Stimulated activated CD4-positive, alpha-beta T cell treated with anti-CD3 and anti-CD28 coated beads, Interleukin-4, amount 100 ng/mL, for 1 hour (primary cell): Measurements from ENCODE around the gene ZNF384.

Experiments
- DNase-seq: peaks from one replicate; pipeline ENCODE4 v3.0.0-alpha.2; 2020

ZNF384 gene

DNA sequence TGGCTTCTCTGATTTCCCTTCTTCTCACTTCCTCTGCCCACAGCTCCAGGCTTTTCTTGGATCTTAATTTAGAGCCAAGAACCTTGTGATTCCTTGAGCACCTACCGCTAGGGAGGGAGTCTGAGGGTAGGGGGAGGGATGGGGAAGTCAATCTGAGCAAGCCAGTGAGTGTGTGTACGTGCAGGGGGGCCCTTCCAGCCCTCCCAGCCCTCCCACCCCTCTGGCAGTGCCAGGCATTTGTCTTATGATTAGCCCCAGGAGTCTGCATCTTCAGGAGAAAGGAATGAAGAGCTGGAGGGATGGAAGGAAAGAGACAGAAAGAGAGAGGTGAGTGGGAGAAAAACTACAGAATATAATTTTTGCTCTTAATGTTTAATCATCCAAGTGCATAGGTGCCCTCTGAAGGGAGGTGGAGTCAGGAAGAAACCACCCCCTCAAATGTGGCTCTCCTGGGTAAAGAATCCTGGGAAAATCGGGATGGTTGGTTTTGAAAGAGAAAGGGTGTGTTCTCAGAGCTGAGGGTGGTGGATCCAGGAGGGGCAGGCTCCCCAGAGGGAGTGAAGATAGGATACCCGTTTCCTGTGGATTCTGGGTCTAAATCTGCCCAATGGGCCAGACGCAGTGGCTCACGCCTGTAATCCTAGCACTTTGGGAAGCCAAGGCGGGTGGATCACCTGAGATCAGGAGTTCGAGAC lies 9.3 kb upstream of the ZNF384 start:
- no peak for DNase-seq

DNA sequence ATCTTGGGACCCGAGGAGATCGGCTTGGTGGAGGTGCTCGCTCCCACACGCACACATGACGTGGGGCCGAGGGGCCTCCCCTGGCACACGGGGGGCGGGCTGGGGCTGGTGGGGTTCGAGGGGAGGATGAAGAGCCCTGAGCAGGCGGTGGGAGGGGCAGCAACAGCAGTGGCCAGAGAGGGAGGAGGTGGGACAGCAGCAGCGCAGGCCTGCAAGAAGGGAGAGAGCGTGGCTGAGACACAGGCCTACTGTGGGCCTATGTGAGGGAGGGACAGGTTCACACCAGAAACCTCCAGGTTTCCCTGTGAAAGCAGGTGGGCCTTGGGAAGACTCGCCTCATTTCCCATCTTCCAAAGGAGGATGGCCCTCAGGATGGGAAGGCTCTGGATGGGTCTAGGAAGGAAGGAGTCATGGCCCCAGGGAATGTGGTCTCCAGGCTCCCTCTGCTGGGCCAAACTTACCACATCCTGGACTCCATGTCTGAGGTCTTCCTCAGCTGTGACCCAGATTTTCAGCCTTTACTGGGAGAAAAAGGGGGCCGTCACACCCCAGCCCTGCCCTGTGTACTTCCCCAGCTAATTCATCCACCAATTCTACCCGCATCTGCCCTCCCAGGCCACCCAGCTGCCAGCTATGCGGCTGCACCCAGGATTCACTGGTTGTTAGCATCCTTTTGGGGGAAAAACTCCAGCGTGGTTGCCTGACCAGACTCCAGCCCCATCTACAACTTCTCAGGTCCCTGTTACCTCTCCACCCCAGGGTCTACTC lies 8.6 kb upstream of the ZNF384 start:
- no peak for DNase-seq

DNA sequence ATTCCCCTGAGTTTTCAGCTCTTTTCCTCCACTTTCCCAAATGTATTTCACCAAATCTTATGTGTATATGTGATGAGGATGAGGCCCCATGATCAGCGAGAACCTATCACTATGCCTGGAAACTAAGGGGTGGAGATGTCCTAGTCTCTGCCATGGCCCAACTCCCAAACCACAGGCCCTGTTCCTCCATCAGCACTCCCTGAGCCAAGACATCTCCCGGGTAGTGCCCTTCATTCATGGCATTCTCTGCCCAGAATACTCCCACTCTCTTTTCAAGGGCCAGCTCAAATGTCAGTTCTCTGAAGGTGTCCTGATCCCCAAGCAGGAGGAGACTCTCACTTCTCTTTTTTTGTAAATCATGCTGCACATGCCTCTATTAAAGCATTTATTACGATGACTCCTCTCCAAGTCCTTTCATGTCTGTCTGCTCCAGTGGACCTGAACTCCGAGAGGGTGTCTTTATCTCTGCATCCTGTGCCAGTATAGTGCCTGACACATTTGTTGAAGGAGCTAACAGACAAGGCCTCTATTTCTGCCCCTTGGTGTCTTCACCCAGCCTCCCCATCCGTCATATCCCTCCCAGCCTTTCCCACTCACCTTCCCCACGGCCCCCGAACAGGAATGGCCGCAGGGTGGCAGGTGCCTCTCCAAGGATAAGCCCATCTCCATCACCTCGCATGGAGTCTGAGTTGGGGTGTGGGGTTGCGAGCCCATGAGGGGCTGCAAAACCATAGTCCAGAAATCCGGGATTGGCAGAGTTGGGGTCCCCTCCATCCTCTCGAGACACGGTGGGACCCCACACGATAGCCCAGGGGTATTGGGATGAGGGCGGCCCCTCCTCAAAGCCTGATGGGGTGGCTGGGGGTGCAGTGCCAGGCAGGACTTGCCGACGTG lies 7.8 kb upstream of the ZNF384 start:
- no peak for DNase-seq

DNA sequence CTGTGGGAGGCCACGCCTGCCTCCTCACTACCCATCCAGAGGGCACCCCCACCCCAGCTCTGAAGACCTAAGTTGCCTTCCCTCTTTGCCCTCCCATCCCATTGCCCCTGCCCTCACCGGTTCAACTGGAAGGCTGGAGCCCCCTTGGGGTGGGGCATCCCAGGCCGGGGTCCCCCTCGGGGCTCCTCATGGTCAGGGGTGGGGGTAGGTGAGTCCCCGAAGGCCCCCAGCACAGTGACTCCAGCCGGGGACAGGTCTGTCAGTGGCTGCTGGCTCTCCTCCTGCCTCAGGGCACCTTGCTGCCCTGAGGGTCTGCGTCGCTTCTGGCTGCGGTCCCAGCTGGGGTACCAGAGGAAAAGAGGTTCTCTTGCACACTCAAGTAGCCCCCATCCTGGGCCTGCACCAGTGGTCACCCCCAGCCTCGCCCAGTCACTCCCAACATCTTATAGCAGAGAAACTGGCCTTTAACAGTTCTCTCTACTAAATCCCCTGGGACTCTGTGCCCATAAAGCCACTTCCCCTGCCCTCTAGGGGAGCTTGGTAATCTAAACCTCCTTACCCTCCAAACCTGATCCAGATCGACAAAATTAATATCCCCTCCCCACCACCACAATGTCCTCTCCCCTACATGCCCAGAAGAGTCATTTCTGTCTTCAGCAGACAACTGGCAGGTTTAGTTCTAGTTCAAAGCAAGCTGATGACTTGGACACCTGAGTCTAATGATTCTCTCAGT lies 6.3 kb upstream of the ZNF384 start:
- no peak for DNase-seq

DNA sequence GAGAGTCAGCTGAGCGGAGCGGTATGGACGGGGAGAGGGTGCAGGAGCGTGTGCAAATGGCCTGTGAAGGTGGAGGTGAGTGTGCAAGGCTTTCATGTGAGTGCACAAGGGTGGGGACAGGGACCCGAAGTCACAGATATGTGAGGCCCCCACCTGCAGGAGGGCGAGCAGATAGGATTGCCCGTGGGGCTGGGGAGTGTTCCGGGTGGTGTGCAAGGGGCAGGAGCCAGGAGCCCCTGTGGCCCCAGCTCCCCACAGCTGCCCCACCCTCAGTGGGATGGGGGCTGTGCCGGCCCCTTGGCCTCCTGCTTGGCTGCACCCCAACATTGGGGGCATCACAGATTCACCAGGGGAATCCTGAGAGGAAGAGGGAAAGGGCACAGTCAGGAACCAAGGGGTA lies 5.5 kb upstream of the ZNF384 start:
- DNase-seq = no peak

DNA sequence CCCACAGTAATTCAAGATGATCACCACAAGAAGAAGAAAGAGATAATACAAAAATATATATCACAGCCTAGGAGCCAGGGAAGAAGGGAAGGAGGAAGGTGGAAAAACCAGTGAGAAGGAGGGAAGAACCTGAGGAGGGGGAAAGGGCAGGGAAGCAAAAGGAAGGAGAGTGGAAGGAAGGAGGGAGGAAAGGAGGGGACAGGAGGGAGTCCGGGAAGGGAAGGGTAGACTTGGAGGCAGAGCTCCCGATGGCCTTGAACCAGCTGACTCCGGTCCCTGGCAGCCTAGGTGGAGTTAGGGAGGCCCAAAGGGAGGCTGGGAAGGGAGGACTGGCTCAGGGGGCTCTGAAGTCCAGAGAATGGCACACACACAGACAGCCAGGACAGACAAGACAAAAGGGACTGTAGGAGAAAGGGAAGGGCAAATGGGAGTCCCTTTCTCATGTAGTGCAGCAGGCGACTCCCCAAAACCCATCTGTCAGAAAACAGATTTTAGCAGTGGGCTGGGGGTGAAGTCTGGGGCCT lies 4.7 kb upstream of the ZNF384 start:
- DNase-seq = no peak

DNA sequence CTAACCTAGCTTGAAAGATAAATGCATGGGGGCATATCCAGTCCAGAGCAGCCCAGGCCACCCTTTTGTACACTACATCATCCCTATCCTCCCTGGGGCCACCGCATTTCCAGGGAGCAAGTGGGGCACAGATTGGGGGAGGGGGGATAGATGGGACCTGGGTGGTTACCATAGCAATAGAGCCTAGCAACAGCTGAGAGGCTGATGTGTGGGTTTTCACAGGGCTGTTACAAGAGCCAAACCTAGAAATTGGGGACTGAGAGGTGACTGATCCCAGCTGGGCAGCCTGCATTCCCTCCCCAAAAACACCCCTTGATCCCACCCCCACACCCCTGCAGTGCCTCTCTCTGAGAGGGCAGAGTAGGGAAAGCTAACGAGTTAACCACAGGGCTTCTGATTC lies 3.7 kb upstream of the ZNF384 start:
- no peak for DNase-seq

DNA sequence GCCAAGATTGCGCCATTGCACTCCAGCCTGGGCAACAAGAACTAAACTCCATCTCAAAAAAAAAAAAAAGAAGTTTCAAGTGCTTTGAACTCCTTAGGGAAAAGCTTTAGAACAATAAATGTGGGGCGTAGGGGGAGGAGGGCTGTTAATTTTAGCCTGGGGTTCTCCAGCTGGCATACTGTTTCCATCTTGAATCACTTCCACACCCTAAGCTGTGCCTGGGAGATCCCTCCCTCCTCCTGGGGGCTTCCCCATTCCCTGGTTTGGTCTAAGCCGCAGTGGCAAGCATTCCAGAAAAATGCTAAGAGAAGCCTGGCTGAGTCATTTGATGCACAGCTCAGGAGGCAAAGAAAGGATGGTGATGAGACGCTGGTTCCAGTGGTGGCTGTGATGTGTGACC lies 2.3 kb upstream of the ZNF384 start:
- DNase-seq = no peak

DNA sequence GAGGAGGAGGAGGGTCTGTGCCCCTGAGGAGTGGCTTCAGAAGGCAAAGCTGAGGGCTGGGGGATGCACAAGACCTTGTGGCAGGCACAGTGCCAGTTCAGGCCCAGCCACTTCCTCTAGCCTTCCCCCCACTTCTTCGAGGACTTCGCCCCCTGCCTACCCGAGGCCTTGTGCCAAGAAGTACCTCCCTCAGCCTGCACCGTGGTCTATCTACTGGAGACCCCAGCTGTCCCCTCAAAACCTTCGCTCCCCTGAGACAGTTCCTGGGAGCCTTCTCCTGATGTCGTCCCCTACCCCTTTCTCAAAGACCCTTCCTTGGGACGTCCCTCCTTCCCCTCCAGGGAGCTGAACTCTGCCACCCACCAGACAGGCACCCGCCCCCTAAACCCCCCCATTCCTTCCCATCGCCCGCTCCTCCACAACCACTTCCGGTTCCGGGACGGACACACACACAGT lies 604 bp downstream of the ZNF384 start:
- DNase-seq = peak; percentile 26

DNA sequence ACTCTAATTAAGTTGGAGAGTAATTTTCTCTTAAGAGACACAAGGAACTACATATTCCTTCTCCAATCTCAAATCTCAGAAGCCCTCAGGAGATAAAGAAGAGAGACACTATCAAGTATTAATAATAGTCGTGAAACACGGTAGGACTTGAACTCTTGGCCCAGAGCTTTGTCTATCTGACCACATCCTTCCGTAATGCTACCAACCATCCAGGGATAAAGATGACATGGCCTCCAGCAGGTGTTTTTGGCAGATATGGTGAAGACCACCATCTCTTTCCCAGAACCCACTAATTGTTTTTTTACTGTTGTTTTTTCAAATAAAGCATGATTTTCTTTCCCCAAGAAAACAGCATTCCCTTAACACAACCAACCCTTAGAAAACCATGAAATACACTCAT lies 3.4 kb downstream of the ZNF384 start:
- no peak for DNase-seq

DNA sequence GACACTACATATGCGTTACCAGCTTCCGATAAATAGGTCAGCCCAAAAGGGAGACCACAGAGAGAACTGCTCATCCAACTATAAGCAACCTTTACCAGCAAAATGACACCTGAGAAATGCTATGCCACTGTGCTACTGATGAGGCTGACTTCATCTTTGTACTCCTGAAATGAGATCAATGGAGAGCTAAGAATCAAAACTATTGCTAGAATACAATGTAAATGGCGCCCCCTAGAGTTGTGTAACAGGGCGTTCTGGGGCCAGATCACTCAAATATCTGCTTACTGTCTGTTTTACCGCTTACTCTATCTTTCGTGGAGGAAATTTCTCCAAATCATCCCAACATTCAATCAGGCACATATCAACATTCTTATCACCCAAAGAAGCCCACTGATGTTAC lies 4.6 kb downstream of the ZNF384 start:
- peak; percentile 31 for DNase-seq

DNA sequence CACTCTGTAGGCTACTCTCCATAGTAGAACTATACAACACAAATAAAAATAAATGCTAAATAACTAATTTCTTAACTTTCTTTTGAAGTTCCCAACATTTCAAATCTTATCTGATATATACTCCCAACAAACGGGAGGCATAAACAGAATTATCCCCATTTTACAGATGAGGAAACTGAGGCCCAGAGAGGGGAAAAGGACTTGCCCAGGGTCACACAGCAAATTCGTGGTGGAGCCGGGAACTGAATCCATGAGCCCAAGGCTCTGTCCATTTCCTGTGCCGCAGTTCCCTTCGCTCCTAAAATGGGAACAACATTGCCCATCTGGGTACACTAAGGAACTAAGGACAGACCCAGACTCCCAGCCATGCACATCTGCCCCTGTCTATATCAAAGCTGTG lies 12.2 kb downstream of the ZNF384 start:
- DNase-seq = no peak

DNA sequence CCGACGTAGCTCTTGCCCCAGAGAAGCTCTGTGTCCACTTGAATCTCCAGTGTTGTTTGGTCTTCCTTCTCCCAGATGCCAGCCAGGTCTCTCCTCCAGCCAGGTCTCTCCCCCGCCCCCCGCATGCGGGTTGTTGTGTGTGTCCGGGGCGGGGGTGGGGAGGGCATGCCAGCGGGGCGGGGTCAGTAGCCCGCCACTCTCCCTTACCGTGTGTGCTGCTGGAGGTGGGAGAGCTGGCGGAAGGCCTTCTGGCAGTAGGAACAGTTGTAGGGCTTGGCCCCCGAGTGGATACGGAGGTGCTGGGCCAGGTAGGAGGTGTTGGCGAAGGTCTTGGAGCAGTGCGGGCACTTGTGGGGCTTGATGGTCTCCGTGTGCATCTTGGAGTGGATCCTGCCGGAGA lies 17.0 kb downstream of the ZNF384 start:
- DNase-seq = no peak

DNA sequence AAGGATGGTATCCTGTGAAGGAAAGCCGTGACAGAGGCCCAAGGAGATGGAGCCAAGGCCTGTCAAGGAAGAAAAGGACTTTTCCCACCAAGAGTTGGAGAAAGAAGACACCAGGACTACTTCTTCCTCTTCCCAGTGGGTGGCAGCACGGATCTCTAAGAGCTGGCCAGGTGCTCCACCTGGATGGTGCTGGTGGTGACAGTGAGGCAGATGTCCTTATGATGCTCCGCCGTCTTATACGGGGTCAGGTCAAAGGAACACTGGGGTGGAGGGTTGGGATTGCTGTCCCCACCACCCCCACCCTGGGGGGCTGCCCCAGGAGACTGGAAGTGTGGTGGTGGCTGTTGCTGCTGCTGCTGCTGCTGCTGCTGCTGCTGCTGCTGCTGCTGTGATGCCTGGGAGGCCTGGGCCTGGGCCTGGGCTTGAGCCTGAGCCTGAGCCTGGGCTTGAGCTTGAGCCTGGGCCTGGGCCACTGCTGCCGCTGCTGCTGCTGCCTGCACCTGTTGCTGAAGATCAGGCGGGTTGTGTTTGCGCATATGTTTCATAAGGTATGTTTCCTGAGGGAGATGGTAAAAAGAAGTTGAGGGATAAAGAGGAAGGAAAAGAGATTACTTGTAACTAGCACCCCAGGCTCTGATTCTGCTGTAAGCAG lies 21.5 kb downstream of the ZNF384 start:
- no peak for DNase-seq

DNA sequence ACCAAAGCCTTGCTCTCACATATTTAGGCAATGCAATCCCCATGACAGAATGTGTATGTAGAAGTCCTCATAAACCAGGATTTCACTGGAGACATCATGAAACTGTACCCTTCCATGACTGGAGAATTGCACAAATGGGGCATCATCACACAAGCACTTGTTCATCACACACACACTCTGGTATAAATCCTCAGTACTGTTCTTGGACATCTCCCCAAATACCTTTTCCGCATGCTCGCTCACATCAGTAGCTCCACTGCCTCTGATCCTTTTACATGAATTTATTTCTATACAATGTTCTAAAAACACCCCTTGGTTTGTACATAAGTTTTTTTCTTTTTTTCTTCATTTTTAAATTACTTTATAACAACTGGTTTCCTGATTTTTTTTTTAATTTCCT lies 23.0 kb downstream of the ZNF384 start:
- DNase-seq = no peak

DNA sequence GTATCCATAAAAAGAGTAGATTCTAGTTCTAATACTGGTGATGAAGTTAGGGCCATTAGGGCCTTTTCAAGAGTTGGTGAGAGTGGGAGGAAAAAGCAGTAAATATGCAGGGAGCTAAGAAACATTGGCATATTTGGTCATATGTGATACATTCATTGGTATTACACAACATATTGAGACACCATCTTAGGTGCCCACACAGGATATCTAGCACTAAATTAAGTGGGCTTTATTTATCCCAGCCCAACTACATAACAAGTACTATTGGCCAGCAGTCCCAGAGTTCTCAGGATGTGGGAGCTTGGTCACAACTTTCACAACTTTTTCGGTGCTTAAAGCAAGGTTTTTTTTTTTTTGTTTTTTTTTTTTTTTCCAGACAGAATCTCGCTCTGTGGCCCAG lies 24.3 kb downstream of the ZNF384 start:
- DNase-seq = no peak

DNA sequence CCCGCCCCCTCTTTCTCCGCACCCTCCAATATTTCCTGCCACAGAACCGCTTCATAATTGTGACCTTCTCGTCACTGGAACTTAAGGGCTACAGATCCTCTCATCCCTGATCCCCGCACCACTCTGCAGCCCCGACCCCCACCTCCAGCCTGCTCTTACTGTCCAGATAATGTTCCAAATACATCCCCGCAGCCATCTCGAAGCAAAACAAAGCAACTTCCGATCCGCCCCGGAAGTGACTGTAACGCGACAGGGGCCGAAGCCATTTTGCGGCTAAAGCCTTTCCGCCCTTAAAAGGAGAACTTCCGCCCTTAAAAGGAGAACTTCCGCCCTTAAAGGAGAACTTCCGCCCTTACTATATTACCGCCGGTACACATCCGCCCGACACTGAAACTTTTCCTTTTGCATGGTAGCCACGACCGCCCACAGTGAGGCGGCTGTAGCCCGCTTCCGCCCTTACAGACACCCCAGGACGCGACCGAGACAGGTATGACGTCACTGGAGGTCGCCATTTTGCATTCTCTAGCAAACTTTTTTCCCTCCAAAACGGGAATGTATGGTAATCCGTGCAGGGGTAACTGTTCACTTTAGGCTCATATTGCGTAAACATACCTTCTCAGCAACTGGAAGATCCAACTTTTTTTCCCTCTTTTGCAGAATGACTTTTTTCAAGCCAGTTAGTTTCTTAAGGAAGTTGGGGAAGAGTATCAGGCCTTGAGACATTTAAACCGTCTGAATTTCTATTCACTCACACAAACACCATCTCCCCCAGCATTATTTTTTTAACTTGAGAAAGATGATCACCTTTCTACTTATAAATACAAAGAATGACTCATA lies 26.1 kb downstream of the ZNF384 start, which contains the start of gene ING4:
Gene ING4 (minus strand): TSS at position 214 of the 837 bp plus-strand sequence. CDS start 18 bp downstream, at position 196.
- peak; percentile 90 for DNase-seq

DNA sequence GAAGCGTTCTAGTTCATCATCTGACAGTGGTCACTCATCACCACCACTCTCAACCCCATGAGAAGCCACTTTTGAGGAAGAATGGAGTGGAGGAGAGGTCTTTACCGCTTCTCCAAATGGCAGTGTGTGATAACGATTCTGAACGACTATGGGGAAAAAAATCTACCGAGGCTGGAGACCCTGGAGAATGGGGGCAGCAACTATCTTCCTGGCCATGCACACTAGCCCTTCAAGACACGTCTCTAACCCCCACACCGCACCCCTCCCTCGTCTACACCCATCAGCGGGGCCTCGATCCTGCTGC lies 26.6 kb downstream of the ZNF384 start:
- DNase-seq = no peak

DNA sequence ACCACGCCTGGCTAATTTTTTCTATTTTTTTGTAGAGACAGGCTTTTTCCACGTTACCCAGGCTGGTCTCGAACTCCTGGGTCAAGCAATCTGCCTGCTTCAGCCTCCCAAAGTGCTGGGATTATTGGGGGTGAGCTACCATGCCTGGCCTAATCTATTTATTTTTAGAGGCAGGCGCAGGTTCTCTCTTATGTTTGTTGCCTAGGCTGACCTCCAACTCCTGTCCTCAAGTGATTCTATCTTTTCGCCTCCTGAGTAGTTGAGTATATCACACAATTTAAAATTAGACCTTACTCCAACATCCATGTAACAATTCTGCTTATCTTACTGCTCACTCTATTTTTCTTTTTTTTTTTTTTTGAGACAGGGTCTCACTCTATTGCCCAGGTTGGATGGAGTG lies 35.2 kb downstream of the ZNF384 start:
- DNase-seq = no peak

DNA sequence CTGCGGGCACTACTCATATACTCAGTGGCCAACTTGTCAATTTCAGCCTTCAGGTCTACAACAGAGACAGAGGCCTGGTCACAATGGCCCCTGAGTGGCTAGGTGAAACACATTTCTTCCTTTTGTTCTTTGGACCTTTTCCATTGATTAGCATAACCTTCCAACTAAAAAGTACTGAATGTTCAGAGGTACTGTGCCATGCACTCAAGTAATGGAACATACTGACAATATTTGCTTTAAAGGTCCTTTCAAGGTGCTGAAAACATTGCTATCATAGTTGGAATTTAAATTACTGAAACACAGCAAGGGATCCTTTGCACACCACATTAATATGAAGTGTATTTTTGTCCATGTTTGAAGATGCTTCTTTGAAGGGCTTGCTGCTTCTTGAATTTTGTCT lies 35.8 kb downstream of the ZNF384 start:
- no peak for DNase-seq

DNA sequence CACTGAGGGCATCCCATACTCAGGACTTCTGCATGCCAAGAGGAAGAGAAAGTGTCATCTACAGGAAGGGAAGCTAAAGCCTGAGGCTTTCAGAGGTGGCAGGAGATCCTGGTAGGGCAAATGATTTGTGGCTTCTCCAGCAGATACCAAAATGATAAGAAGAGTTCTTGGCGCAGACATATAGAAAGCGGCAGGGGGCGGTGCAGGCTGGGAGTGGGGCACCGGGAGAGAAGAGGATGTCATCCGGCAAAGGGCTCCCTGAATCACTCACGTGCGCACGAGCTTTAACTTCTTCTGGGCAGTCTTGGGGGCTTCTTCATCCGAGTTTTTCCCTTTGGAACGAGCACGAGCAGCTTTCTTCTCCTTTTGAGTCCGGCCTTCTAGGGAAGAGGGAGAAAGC lies 36.8 kb downstream of the ZNF384 start:
- DNase-seq = no peak
